NT2/D1 (cell line): Measurements from ENCODE around the gene PRSS1.

Experiments used
- SUZ12 ChIP-seq: IDR thresholded peaks from 2 replicates; pipeline ENCODE4 v1.6.1; 2011; ENCODE audit not compliant: insufficient read length, insufficient read depth; ENCODE audit errors: extremely low read depth
- YY1 ChIP-seq: IDR thresholded peaks from 2 replicates; pipeline ENCODE4 v1.6.1; 2011; ENCODE audit not compliant: insufficient read length, insufficient read depth
- ZNF274 ChIP-seq: IDR thresholded peaks from 2 replicates; pipeline ENCODE4 v1.6.1; 2011; ENCODE audit warnings: mild to moderate bottlenecking, low read depth, low read length

GRCh38 chr7:142767861-142768260 lies 18.6 kb downstream of the PRSS1 start:
- TF ChIP-seq SUZ12 (no peak), YY1 (no peak), ZNF274 (no peak)
